Natural killer cell (primary cell): ENCODE measurements around the gene RRP7A. TPM values are rescaled to one million over a fixed set of nuclear protein-coding genes. Genes with fewer than 3 reads are reported as not detected.
"Not testable (repeated sequence)": the region's sequence is repeated elsewhere in the genome, so short reads cannot be mapped to it uniquely, and the experiment has no call there.

Source experiments
- ATAC-seq, 3 donors: fragments of 150-1000 bp in 2 of 3; fragments of 200-7000 bp in 1 of 3; cut with Tn5 transposase; 1 replicate in 1 of 3; 2 replicates in 2 of 3; pipeline ENCODE4 v1.10.0; 2021; ENCODE audit warnings: mild to moderate bottlenecking in 2 of 3, moderate library complexity in 2 of 3
- DNase-seq, 2 donors: peaks; one replicate each; pipeline versions ENCODE4 v3.0.0 to v3.0.0-alpha.2; 2013 to 2021; ENCODE audit warnings: mixed read lengths in 1 of 2
- H3K27ac ChIP-seq: one replicate; pipeline ENCODE4 v1.5.1; 2013; ENCODE audit warnings: mild to moderate bottlenecking, low read length
- H3K27me3 ChIP-seq: one replicate; pipeline ENCODE4 v1.6.1; 2013; ENCODE audit warnings: low read length; ENCODE audit not compliant: control insufficient read depth, insufficient read depth
- H3K36me3 ChIP-seq: one replicate; pipeline ENCODE4 v1.6.1; 2013; ENCODE audit warnings: low read length; ENCODE audit not compliant: control insufficient read depth, insufficient read depth
- H3K4me1 ChIP-seq: one replicate; pipeline ENCODE4 v1.6.1; 2013; ENCODE audit warnings: low read length; ENCODE audit not compliant: control insufficient read depth, insufficient read depth
- H3K4me3 ChIP-seq: one replicate; pipeline ENCODE4 v1.5.1; 2013; ENCODE audit warnings: low read length
- H3K9me3 ChIP-seq: one replicate; pipeline ENCODE4 v1.6.1; 2013; ENCODE audit warnings: low read length; ENCODE audit not compliant: control insufficient read depth, insufficient read depth
- H3K27ac Mint-ChIP-seq, 2 donors: one replicate each; pipeline ENCODE4 v1.8.0; 2022; ENCODE audit warnings: mild to moderate bottlenecking in 2 of 2, mixed read lengths in 2 of 2, moderate library complexity in 1 of 2
- H3K27me3 Mint-ChIP-seq, 2 donors: one replicate each; pipeline ENCODE4 v1.8.0; 2022; ENCODE audit warnings: low read depth in 2 of 2, mixed read lengths in 2 of 2
- H3K36me3 Mint-ChIP-seq: one replicate; pipeline ENCODE4 v1.8.0; 2022; ENCODE audit warnings: mixed read lengths
- H3K4me1 Mint-ChIP-seq, 2 donors: one replicate each; pipeline ENCODE4 v1.8.0; 2022; ENCODE audit warnings: mixed read lengths in 2 of 2
- H3K4me3 Mint-ChIP-seq: one replicate; pipeline ENCODE4 v1.8.0; 2022; ENCODE audit warnings: mild to moderate bottlenecking, moderate library complexity, mixed read lengths
- H3K9me3 Mint-ChIP-seq, 2 donors: one replicate each; pipeline ENCODE4 v1.8.0; 2022; ENCODE audit warnings: mixed read lengths in 2 of 2
- WGBS: methylation state at CpG from one replicate; pipeline ENCODE4 v1.1.7; 2013; ENCODE audit warnings: missing lambda C conversion rate; ENCODE audit not compliant: insufficient coverage; 5-methylcytosine and 5-hydroxymethylcytosine counted together
- intact Hi-C: fragments of 100-400 bp; cut with micrococcal nuclease; formaldehyde crosslinking; loops from one replicate; pipeline ENCODE4 v1.14.2; 2022
- total RNA-seq, 4 donors: library from RNA; stranded (reverse); fragments of 120-200 nt in 1 of 4; gene quantifications; one replicate each; pipeline versions ENCODE4 v1.2.3 to v1.2.4, GENCODE V29; 2013 to 2022
- TF ChIP-seq, protein P1 (sequence below): fragments of 200-600 bp; IDR thresholded peaks from one replicate; pipeline ENCODE4 v1.8.0; 2022; ENCODE audit warnings: antibody characterized with exemption

Gene RRP7A, protein sequence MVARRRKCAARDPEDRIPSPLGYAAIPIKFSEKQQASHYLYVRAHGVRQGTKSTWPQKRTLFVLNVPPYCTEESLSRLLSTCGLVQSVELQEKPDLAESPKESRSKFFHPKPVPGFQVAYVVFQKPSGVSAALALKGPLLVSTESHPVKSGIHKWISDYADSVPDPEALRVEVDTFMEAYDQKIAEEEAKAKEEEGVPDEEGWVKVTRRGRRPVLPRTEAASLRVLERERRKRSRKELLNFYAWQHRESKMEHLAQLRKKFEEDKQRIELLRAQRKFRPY
- total RNA-seq, result 10 to 100 TPM; 31.3 to 43.0 (median 37.7) TPM
- 37.3 TPM for total RNA-seq (2013)

DNA sequence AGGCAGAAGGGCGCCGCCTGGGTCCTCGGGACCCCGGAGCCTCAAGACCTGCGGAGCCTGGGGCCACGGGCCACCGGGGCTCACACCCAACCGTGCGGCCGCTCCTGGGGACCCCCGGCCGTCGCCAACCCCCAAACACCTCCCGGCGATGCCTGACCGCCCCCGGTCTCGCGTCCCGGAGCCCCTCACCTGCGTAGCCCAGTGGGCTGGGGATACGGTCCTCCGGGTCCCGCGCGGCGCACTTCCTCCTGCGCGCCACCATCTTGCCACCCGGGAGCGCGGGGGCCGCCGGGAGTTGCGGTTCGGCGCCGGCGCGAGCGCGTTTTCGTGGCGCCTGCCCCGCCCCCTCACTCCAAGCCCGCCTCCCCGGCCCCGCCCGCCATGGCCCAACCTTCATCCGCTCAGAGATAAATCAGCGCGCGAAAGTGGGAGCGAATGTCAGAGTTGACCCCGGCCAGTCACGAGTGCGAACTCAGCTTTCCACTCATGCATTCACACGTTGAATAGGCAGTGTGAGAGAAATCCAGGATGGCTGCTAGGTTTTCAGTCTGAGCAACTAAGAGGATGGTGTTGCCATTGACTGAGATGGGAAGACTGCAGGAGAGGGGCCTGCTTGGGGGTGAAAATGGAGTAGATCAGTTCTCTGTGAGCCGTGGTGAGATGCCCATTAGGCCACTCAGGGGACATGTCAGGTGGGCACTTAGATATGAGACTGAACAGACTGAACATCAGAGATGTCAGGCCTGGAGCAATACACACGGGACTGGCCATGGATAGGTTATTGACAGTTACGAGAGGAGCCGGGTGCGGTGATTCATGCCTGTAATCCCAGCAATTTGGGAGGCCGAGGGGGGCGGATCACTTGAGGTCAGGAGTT lies at the start of gene RRP7A:
RRP7A (minus strand) TSS at position 272 of the 877 bp plus-strand sequence; CDS start at position 262, 10 bp downstream.
- H3K27ac Mint-ChIP-seq, result peak within 1 kb of the TSS; percentile 58 to 93
- intact Hi-C loops, result no loop called here
- H3K4me1 Mint-ChIP-seq, result peaks cover 13 to 14% of the 10 kb centered on the region in 2 donors
- WGBS, result 9% methylated on average over 65 of the region's 65 CpGs
- peak within 1 kb of the TSS; percentile 70 for H3K27ac ChIP-seq
- peak within 1 kb of the TSS; percentile 69 for H3K4me3 ChIP-seq
- H3K36me3 Mint-ChIP-seq, result no peaks in the 10 kb centered on the region
- H3K27me3 ChIP-seq, result no peaks in the 10 kb centered on the region
- ATAC-seq (peak; percentile 97 to 98 (median 97)), DNase-seq (peak; percentile 82 to 94)
- H3K4me3 Mint-ChIP-seq, result peak within 1 kb of the TSS; percentile 93
- H3K36me3 ChIP-seq, result peaks cover 17% of the 10 kb centered on the region
- TF ChIP-seq, protein P1, sequence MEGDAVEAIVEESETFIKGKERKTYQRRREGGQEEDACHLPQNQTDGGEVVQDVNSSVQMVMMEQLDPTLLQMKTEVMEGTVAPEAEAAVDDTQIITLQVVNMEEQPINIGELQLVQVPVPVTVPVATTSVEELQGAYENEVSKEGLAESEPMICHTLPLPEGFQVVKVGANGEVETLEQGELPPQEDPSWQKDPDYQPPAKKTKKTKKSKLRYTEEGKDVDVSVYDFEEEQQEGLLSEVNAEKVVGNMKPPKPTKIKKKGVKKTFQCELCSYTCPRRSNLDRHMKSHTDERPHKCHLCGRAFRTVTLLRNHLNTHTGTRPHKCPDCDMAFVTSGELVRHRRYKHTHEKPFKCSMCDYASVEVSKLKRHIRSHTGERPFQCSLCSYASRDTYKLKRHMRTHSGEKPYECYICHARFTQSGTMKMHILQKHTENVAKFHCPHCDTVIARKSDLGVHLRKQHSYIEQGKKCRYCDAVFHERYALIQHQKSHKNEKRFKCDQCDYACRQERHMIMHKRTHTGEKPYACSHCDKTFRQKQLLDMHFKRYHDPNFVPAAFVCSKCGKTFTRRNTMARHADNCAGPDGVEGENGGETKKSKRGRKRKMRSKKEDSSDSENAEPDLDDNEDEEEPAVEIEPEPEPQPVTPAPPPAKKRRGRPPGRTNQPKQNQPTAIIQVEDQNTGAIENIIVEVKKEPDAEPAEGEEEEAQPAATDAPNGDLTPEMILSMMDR, result no peak
- H3K9me3 Mint-ChIP-seq, result no peaks in the 10 kb centered on the region
- peaks cover 19% of the 10 kb centered on the region for H3K4me1 ChIP-seq
- no peaks in the 10 kb centered on the region for H3K27me3 Mint-ChIP-seq
- H3K9me3 ChIP-seq, result no peaks in the 10 kb centered on the region

DNA sequence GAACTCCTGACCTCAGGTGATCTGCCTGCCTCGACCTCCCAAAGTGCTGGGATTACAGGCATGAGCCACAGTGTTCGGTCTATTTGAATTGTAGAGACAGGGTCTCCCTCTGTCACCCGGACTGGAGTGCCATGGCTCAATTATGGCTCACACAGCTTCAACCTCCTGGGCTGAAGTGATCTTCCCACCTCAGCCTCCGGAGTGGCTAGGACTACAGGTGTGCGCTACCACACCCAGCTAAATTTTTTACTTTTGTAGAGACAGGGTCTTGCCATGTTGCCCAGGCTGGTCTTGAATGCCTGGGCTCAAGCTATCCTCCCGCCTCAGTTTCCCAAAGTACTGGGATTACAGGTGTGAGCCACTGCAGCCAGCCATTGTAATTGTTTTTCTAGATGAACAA lies 48.4 kb upstream of the RRP7A start:
- H3K27ac ChIP-seq, H3K9me3 ChIP-seq, H3K4me3 ChIP-seq, H3K27me3 ChIP-seq, ATAC-seq, H3K9me3 Mint-ChIP-seq, H3K4me1 ChIP-seq, H3K27ac Mint-ChIP-seq, H3K4me3 Mint-ChIP-seq, H3K36me3 Mint-ChIP-seq, H3K27me3 Mint-ChIP-seq, DNase-seq, intact Hi-C loops, H3K4me1 Mint-ChIP-seq, H3K36me3 ChIP-seq: not testable (repeated sequence)
- WGBS, result 75% methylated on average over 5 of the region's 6 CpGs

DNA sequence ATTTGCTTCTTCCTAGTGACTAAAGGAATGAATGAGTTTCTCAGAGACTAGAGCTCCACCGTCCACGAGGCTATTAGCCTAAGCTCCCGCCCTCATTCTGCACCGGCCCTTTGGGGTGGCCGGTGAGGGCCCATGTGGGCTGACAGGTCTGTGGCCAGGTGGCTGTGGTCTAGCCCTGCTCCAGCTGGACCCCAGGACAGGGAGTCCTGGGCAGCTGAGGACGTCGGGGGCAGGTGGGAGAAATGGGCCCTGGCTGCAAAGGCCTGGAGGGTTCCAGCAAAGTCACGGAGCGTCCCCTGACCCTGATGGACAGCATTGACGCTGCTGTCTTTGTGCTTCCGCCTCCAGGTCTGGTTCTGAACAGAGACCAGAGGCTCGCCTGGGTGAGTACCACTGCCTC lies 46.4 kb upstream of the RRP7A start:
- Histone ChIP-seq H3K9me3 (no peaks in the 10 kb centered on the region), H3K4me1 (peaks cover 11% of the 10 kb centered on the region), H3K27me3 (no peaks in the 10 kb centered on the region), H3K36me3 (no peaks in the 10 kb centered on the region), H3K27ac (no peak overlapping the region), H3K4me3 (no peak overlapping the region)
- TF ChIP-seq, protein P1, result no peak
- DNase-seq (no peak), ATAC-seq (no peak)
- H3K27me3 Mint-ChIP-seq, result no peaks in the 10 kb centered on the region
- no peak overlapping the region for H3K27ac Mint-ChIP-seq
- peaks cover 0 to 8% of the 10 kb centered on the region in 2 donors for H3K4me1 Mint-ChIP-seq
- H3K9me3 Mint-ChIP-seq, result no peaks in the 10 kb centered on the region
- intact Hi-C loops, result no loop called here
- 96% methylated on average over 12 of the region's 12 CpGs for WGBS
- H3K36me3 Mint-ChIP-seq, result no peaks in the 10 kb centered on the region
- H3K4me3 Mint-ChIP-seq, result no peak overlapping the region

DNA sequence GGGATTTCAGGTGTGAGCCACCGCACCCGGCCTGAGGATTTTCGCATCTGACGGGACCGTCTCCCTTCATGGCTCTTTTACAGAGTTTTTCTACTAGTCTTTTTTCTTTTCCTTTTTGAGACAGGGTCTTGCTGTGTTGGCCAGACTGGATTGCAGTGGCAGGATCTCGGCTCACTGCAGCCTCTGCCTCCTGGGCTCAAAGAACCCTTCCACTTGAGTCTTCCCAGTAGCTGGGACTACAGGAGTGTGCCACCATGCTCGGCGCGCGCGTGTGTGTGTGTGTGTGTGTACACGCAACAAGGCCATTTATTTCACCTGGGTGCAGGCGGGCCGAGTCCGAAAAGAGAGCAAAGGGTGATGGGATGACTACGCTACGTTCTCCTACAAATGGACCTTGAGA lies 45.1 kb upstream of the RRP7A start:
- Mint-ChIP-seq H3K4me1 (peaks cover 0 to 8% of the 10 kb centered on the region in 2 donors), H3K4me3 (no peak overlapping the region), H3K36me3 (no peaks in the 10 kb centered on the region), H3K27ac (no peak overlapping the region), H3K9me3 (no peaks in the 10 kb centered on the region), H3K27me3 (no peaks in the 10 kb centered on the region)
- H3K9me3 ChIP-seq, result no peaks in the 10 kb centered on the region
- no peak for DNase-seq
- intact Hi-C loops, result no loop called here
- peaks cover 11% of the 10 kb centered on the region for H3K4me1 ChIP-seq
- TF ChIP-seq, protein P1, result no peak
- no peaks in the 10 kb centered on the region for H3K36me3 ChIP-seq
- H3K4me3 ChIP-seq, result no peak overlapping the region
- WGBS, result 97% methylated on average over 17 of the region's 17 CpGs
- no peak for ATAC-seq
- no peak overlapping the region for H3K27ac ChIP-seq
- no peaks in the 10 kb centered on the region for H3K27me3 ChIP-seq

DNA sequence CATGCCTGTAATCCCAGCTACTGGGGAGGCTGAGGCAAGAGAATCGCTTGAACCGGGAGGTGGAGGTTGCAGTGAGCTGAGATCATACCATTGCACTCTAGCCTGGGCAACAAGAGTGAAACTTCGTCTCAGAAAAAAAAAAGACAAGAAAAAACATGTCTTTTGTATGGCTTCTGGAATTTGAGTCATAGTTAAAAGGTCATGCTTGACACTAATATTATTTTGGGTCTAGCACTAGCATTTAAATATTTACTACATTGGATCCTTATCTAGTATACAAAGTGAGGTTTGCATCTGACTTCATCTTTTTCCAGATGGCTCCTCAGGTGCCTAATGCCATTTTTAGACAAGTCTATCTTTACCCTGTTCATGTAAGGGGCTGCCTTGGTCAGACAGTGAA lies 44.3 kb upstream of the RRP7A start:
- WGBS, result 87% methylated on average over 3 of the region's 3 CpGs
- not testable (repeated sequence) for H3K4me1 Mint-ChIP-seq, H3K9me3 Mint-ChIP-seq

More for the DNA sequence above, 44.3 kb upstream of the RRP7A start:
- H3K27ac ChIP-seq, H3K4me3 ChIP-seq, DNase-seq, H3K27me3 ChIP-seq, intact Hi-C loops, H3K9me3 ChIP-seq, H3K27ac Mint-ChIP-seq, H3K27me3 Mint-ChIP-seq, H3K36me3 Mint-ChIP-seq, H3K36me3 ChIP-seq, H3K4me3 Mint-ChIP-seq, ATAC-seq: not testable (repeated sequence)
- peaks cover 11% of the 10 kb centered on the region for H3K4me1 ChIP-seq
